Measurements from ENCODE around the gene NOPCHAP1.

- TF ChIP-seq CTCF (IDR thresholded peaks at IDR 0.05; ENCODE audit: low read depth, low read length) (no peak), POLR2A (IDR thresholded peaks at IDR 0.05; ENCODE audit: extremely low read depth, insufficient read length) (no peak)
Measured at GRCh38 chr12:104997541-104997940, 11.4 kb downstream of the NOPCHAP1 start.

All from NB4 (cell line).